Activated T-helper 1 cell treated with anti-CD3 and anti-CD28 coated beads, Interleukin-2, amount 50 U/mL, for 16 hours (primary cell): ENCODE results near the gene SLFN11.
"Not testable (repeated sequence)": the region's sequence is repeated elsewhere in the genome, so short reads cannot be mapped to it uniquely, and the experiment has no call there.

Experiments
- DNase-seq, 2 donors: peaks; one replicate each; pipeline ENCODE4 v3.0.0-alpha.2; 2020; ENCODE audit warnings: low read depth in 1 of 2, low spot score in 1 of 2

SLFN11 gene

DNA sequence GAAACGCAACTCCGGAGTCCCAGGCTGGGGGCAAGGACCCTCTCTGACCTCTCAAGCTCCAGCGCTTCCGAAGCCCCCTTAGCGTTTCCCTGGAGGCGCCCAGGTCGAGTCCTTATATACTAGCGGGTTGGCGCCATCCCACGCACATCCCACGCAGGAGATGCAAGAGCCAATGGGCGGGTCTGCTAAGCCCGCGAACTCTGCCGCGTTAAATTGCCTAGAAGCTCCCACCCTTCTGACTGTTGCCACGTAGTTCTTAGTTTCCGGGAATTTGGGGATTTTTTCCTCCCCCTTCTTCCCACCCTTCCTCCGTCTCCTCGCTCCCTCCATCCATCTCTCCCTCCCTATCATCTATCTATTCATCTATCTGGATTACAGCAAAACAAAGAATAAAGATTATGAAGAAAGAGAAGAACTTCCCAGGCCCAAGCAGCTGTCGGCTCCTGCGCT lies at the start of gene SLFN11:
TSS of gene SLFN11 (minus strand) at position 88 of the 450 bp plus-strand sequence. CDS start 9,814 bp downstream, outside the sequence.
- DNase-seq: peak; percentile 46 to 77

- not testable (repeated sequence) for DNase-seq
These were observed 47.6 kb upstream of the SLFN11 start for GRCh38 chr17:35421069-35421468.

- DNase-seq: no peak
These were observed 43.2 kb upstream of the SLFN11 start for GRCh38 chr17:35416659-35417058.

GRCh38 chr17:35414707-35415106 lies 41.3 kb upstream of the SLFN11 start:
- not testable (repeated sequence) for DNase-seq

- no peak for DNase-seq
These were observed 40.8 kb upstream of the SLFN11 start for GRCh38 chr17:35414247-35414646.

- no peak for DNase-seq
These were observed 34.1 kb upstream of the SLFN11 start for GRCh38 chr17:35407531-35407930.

DNA sequence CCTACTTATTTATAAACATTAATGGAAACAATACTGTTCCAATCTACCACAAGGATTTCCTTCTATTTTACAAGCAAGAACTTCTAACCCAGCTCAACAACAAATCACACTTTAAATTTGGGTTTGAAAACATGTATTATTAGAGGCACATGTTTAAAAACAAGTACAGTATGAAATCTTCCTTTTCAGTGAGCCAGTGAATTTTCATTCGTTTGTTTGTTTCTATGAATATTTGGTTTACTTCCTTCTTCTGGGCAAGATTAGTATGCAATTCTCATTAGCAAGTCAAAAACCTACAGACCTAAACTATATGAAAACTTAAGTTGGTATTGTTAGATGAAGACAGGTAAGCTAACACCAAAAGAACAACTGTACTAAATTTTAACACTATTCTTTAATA lies 33.1 kb upstream of the SLFN11 start:
- no peak for DNase-seq

- no peak for DNase-seq
These were observed 30.9 kb upstream of the SLFN11 start for GRCh38 chr17:35404360-35404759.

DNA sequence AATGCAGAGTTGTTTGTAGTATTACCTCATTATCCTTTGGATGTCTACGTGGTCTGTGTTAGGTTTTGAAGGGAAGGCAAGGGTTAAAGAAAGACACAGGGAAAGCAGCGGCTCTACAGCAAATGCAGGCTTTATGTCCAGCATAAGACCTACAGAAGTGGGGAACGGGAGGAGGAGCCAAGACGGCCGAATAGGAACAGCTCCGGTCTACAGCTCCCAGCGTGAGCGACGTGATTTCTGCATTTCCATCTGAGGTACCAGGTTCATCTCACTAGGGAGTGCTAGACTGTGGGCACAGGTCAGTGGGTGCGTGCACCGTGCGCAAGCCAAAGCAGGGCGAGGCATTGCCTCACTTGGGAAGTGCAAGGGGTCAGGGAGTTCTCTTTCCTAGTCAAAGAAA lies 20.4 kb upstream of the SLFN11 start:
- DNase-seq: not testable (repeated sequence)

DNA sequence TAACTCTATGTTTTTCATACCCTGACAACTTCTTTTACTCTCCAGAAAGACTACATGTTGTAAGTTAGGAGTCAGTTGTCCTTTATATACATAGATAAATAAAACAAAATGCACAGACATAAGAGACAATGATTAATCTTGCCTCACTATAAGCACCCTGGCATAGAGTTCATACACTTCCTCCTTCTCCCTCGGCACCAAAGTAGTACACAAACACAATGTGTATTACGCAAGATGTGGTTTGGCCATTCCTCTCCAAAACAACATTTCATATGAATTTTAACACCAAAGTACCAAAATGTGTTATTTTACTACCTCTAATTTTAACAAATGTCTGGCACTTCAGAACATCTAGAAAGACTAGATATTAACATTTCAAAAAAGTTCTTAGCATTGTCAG lies 17.2 kb upstream of the SLFN11 start:
- DNase-seq: no peak

DNA sequence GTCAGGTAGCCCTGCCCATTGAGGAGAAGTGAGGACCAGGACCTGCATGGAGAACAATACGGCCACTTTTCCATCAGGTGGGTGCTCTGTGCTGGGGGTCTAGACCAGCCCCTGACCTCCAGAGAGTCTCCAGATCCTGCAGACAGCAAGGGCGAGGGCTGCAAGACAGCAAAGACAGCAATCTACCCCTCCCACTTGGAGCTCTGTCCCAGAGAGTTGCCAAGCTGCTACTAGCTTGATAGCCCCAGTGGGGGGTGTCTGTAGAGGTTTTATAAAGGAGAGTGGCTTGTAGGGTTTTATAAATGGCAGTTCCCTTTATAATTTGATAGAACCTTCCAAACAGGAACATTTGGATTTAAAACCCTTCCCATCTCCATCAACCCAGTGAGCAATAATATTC lies 16.7 kb upstream of the SLFN11 start:
- no peak for DNase-seq

GRCh38 chr17:35387496-35387895 lies 14.1 kb upstream of the SLFN11 start:
- no peak for DNase-seq

DNA sequence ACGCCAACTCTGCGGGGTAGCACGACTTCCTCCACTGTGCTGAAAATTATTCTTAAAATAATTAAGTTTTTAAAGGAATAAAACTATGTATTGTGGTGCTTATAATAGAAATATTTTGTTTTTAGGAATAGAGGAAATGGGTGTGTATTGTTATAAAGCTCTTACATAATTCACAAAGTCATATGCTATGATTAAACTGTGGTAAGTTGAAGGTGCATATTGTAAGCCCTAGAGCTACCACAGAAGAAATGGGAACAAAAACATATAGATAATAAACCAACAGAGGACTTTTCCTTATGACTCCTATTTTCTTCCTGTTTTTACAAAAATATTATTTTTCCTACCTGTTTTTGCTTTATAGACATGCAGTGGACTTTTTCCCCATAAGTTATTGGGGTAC lies 4.3 kb upstream of the SLFN11 start:
- no peak for DNase-seq

- DNase-seq: no peak
These were observed 3.6 kb upstream of the SLFN11 start for GRCh38 chr17:35377068-35377467.

GRCh38 chr17:35376245-35376644 lies 2.8 kb upstream of the SLFN11 start:
- DNase-seq: no peak

DNA sequence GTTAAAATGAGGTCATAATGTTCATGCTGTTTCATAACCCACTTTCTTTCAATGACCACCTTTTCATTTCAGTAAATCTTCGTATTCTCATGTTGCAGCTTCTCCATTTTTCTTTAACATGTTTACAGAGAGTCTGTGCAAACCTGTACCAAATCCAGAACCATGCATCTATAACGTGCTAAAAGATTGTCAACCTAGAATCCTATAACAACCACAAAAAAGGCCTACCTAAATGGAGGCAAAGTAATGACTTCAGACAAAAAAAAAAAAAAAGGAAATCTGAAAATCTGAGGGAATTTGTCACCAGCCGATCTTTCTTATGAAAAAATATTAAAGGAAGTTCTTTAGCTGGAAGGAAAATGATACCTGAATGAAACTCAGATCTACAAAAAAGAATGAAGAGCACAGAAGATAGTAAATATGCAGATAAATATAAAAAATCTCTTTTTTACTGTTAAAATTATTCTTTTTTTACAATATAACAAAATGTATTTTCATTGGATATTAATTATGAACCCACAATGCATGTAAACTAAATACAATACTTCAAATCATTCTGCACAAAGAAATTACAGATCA lies 1.4 kb upstream of the SLFN11 start:
- DNase-seq: no peak

- DNase-seq: peak in 1 of 2 donors; percentile 22
These were observed 754 bp upstream of the SLFN11 start for GRCh38 chr17:35373984-35374765.

DNA sequence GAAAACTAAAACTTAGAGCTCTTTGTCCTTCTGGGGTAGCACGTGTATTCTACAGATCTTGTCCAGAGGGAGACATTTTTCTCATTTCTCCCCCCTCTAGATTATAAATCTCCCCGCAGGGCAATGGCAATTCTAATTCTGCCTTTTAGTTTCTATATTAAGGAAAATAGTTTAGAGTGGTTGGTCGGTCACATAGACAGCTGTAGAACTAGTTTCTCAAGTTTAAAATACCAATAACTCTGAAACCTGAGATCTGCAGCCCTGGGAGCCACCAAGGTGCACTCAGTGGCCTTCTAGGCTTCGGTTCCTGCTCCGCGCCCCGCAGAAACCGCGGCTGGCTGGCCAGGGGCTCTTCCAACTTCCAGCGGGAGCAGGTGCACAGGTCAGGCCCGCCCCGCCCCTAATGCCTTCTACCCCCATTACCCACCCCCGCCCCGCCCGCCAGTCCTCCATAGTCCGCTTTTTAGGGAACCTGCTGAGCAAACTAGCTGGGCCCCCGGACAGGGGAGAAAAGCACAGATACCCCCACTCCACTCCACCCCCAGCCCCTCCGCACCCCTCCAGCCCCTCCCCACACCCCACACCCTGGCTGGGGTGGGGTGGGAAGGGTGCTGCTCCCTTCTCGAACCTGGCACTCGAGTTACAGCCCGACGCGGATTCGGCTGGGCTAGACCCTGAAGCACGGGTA lies 431 bp downstream of the SLFN11 start:
- peak in 1 of 2 donors; percentile 9 for DNase-seq

GRCh38 chr17:35371934-35372333 lies 1.5 kb downstream of the SLFN11 start:
- no peak for DNase-seq

- no peak for DNase-seq
These were observed 5.2 kb downstream of the SLFN11 start for GRCh38 chr17:35368081-35368830.

- no peak for DNase-seq
These were observed 12.4 kb downstream of the SLFN11 start for GRCh38 chr17:35361027-35361426.
